ENCODE measurements around the gene LEKR1. TPM values are rescaled to one million over a fixed set of nuclear protein-coding genes. Genes with fewer than 3 reads are reported as not detected.

The LEKR1 gene
- total and polyA plus RNA-seq, 2 donors (not counting 1 experiment from before 2014, with no cell fraction given): 0.94 to 4.7 TPM

GRCh38 chr3:157082305-157082982, 256.3 kb downstream of the LEKR1 start:
- POLR2A ChIA-PET: interaction anchor here (1.0 to 2.9 kb wide), 2 partner anchors 265 to 409 kb away, joined by 7 to 12 read pairs; partner anchors contain the start of gene TIPARP
- intact Hi-C loops (cut with micrococcal nuclease): no loop called here

More at GRCh38 chr3:157082305-157082982, 256.3 kb downstream of the LEKR1 start:
- Histone ChIP-seq H3K9me3 (ENCODE audit: control extremely low read depth in 1 of 3, control insufficient read depth in 2 of 3, insufficient read depth in 1 of 3, low read length in 2 of 3) (no peaks in the 10 kb centered on the region), H3K79me2 (ENCODE audit: control insufficient read depth, insufficient read depth, low read length) (no peaks in the 10 kb centered on the region), H3K4me1 (ENCODE audit: control insufficient read depth in 2 of 2, insufficient read depth in 2 of 2, low read length in 2 of 2) (peaks cover 9 to 11% of the 10 kb centered on the region in 2 donors), H3K27me3 (replicated peaks in 1 of 4; ENCODE audit: control extremely low read depth in 1 of 4, control insufficient read depth in 3 of 4, insufficient read depth in 4 of 4, low read length in 3 of 4) (peaks cover 0 to 4% (median 0%) of the 10 kb centered on the region in 4 experiments), H4K20me1 (ENCODE audit: control insufficient read depth, insufficient read depth, low read length, poor library complexity, severe bottlenecking) (no peaks in the 10 kb centered on the region), H3K36me3 (replicated peaks in 1 of 2; ENCODE audit: control extremely low read depth in 1 of 2, control insufficient read depth in 1 of 2, extremely low read depth in 1 of 2, insufficient read depth in 2 of 2, low read length in 1 of 2) (no peaks in the 10 kb centered on the region), H2AFZ (ENCODE audit: insufficient read depth, low read depth, low read length, poor library complexity, severe bottlenecking) (no peak overlapping the region), H3K27ac (ENCODE audit: low read length in 2 of 2) (no peak overlapping the region), H3K4me2 (replicated peaks; ENCODE audit: low read depth, low read length, poor library complexity, severe bottlenecking) (no peak overlapping the region), H3K9ac (ENCODE audit: low read length) (no peak overlapping the region), H3K4me3 (ENCODE audit: control extremely low read depth in 1 of 5, extremely low read depth in 1 of 5, insufficient read depth in 1 of 5, low read depth in 2 of 5, low read length in 4 of 5) (no peak overlapping the region)
- TF ChIP-seq CTCF (IDR thresholded peaks at IDR 0.05): no peak
- TF ChIP-seq EZH2 (IDR thresholded peaks at IDR 0.05; ENCODE audit: borderline replicate concordance, insufficient read depth, low read depth, low read length, poor library complexity, severe bottlenecking): no peak
- peaks cover 11% of the 10 kb centered on the region for H3K4me1 Mint-ChIP-seq
- DNase-seq (no peak), ATAC-seq (ENCODE audit: low read depth) (no peak)
- no peaks in the 10 kb centered on the region for H3K9me3 Mint-ChIP-seq (ENCODE audit: insufficient read depth)
- no peak overlapping the region for H3K4me3 Mint-ChIP-seq
- CTCF ChIA-PET: interaction anchor here (0.7 to 4.9 kb wide), 29 partner anchors 9 to 932 kb away, joined by 3 to 63 read pairs (median 5); partner anchors contain the start of genes SSR3 and TIPARP
- no peak overlapping the region for H3K27ac Mint-ChIP-seq
- H3K27me3 Mint-ChIP-seq: peaks cover 8% of the 10 kb centered on the region
- 96% methylated on average over 9 of the region's 11 CpGs for WGBS (ENCODE audit: insufficient coverage)
